ENCODE results near the gene FOXP1.

Gene FOXP1

DNA sequence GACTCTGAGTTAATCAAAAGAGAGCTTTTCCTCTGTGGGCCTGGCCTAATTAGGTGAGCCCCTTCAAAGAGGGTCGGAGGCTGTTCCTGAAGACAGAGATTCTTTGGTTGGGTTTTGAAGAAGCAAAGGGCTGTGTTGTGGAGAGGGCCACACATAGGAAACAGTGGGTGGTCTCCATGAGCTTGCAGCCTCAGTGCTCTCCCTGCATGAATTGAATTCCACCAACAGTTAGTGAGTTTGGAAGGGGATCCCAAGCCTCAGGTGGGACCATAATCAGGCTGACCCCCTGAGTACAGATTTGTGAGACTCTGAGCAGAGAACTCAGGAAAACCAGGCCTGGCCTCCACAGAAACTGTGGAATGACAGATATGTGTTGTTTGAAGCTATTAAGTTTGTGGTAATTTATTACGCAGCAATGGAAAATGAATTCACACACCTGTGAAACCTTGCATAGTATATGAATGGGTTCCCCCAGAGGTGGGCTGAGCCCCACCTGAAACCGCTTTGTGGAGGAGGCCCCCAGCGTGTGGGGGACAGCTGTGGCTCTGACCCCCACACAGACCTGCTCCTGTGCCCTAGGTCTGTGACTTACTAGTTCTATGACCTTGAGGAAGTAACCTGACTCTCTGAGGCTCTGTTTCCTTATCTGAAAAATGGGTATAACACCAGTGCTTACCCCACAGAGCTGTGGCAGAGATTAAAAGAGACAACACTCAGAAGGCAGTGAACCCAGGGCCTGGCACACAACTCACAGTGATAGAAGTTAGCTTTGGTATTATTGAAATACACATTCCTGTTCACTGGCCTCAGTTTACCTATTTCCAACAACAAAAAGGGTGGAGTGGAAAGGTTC, 431.3 kb downstream of the FOXP1 start:
- peaks cover 5% of the 10 kb centered on the region for H3K36me3 Mint-ChIP-seq (ENCODE audit: insufficient read depth)
- peaks cover 34% of the 10 kb centered on the region for H3K4me1 Mint-ChIP-seq
- no peaks in the 10 kb centered on the region for H3K9me3 Mint-ChIP-seq
- no peaks in the 10 kb centered on the region for H3K27me3 Mint-ChIP-seq
- DNase-seq (ENCODE audit: low spot score in 2 of 2) (no peak), ATAC-seq (replicated peaks; ENCODE audit: extremely low read depth, poor library complexity, severe bottlenecking) (no peak)
- H3K27ac Mint-ChIP-seq (ENCODE audit: low read depth) = no peak overlapping the region
- H3K4me3 Mint-ChIP-seq = no peak overlapping the region

DNA sequence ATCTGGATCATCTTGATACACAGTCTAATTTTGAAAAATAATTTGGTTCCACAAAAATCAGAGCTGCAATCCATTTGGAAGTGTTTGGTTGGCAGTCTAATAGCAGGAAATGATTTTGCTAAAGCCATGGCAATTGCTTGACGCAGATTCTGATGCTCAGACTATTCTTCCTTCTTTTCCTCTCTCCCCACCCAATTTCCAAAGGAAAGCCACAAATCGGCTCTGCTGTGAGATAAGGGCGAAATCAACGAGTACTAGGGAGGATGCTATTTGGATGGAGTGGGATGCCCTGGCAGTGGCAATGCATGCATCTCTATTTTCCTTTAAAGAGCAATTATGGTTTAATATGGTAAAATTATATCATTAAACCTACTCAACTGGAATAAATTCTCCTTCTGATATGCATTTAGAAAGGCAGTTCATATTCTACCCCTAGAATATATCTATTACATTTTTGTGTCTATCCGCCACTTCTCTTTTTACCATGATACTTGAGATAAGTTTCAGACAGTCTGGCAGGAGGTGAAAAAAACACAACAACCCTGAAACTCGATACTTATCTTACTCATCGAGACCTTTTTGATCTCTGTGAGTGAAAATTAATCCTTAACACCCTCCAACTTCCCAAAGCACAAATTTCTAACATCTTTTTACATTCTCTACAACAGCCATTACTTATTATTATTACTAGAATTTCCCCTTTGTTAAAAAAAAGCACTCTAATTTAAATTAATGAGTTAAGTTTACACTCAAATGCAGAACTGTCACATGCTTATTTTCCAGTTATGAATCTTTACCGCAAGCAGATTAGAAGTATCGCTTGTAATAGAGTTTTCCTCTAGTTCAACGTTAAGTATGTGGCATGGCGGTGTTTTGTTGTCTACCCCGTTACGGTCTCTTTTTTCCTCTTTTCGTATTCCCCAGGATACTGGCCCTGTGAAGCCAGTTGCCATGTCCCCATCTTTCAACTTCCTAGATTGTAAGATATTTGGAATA, 433.3 kb downstream of the FOXP1 start:
- DNase-seq (ENCODE audit: low spot score in 2 of 2) (no peak), ATAC-seq (replicated peaks; ENCODE audit: extremely low read depth, poor library complexity, severe bottlenecking) (no peak)
- Mint-ChIP-seq H3K27ac (ENCODE audit: low read depth) (peak overlapping the region; percentile 23), H3K4me1 (peaks cover 15% of the 10 kb centered on the region), H3K4me3 (no peak overlapping the region), H3K36me3 (ENCODE audit: insufficient read depth) (peaks cover 4% of the 10 kb centered on the region), H3K9me3 (no peaks in the 10 kb centered on the region), H3K27me3 (no peaks in the 10 kb centered on the region)

DNA sequence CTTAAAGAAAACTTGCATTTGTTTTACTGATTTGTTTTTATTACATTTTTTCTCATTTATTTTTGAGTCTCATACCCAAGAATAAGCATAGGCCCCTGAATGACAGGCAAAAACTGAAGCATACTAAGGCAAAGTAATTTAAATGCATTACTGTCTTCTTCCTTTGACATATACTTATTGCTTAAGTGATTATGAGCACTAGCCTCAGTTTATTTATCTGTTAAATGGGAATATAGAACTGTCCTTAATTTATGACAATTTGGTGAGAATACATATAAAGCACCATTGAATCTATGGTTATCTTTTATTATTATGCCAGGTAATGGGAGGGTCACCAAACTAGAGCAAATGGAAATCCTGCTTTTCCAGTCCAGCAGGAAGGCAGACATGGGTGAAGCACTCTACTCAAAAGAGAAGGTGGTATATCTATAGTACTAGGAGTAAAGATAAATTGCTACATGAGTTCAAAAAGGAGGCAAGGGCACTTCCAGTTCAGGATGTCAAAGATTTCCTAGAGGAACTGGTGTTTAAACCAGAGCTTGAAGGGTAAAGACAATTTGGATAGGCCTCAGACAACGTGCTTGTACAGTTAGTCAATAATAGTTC, 435.0 kb downstream of the FOXP1 start:
- Mint-ChIP-seq H3K36me3 (ENCODE audit: insufficient read depth) (peaks cover 4% of the 10 kb centered on the region), H3K4me1 (peaks cover 25% of the 10 kb centered on the region), H3K4me3 (no peak overlapping the region), H3K27ac (ENCODE audit: low read depth) (no peak overlapping the region), H3K27me3 (no peaks in the 10 kb centered on the region), H3K9me3 (no peaks in the 10 kb centered on the region)
- no peak for DNase-seq (ENCODE audit: low spot score in 2 of 2)
- no peak for ATAC-seq (replicated peaks; ENCODE audit: extremely low read depth, poor library complexity, severe bottlenecking)

DNA sequence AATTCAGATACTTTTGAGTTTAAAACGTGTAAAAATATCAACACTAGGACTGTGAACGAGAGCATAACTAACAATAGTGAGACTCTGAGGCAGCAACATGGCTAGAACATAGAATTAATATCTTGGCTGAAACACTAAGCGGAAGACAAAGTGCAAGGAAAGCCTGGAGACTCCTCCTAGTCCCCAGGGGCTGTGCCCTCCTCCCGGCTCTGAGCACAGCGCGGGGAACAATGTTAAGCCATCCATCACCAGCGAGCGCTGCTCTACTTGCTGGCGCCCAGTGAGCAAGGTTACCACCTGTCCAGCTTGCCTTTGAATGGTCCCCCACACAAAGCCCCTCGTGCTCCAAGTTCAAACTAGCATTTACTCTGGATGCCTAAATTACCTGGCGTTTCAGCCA, 436.9 kb downstream of the FOXP1 start:
- Mint-ChIP-seq H3K9me3 (no peaks in the 10 kb centered on the region), H3K27ac (ENCODE audit: low read depth) (no peak overlapping the region), H3K4me1 (peaks cover 25% of the 10 kb centered on the region), H3K27me3 (no peaks in the 10 kb centered on the region), H3K36me3 (ENCODE audit: insufficient read depth) (peaks cover 4% of the 10 kb centered on the region), H3K4me3 (no peak overlapping the region)
- no peak for DNase-seq (ENCODE audit: low spot score in 2 of 2)
- no peak for ATAC-seq (replicated peaks; ENCODE audit: extremely low read depth, poor library complexity, severe bottlenecking)

DNA sequence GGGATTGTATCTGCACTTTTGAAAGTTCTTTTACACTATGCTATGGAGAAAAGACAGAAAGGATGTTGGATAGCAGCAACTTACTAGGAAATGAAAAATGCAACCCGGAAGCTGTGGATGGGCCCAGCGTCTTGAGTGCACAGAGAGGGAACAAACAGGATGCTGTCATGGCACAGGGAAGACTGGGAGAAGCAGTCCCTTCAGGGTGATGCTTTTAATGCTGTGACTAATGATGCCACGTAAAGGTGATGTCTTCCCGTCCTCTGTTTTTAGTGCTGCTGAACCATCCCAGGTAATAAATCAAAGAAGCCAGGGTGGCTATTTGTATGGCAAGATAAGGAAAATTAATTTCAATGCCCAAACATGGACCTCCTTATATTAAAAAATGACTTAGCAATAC, 437.6 kb downstream of the FOXP1 start:
- no peak for ATAC-seq (replicated peaks; ENCODE audit: extremely low read depth, poor library complexity, severe bottlenecking)
- H3K27me3 Mint-ChIP-seq = no peaks in the 10 kb centered on the region
- H3K36me3 Mint-ChIP-seq (ENCODE audit: insufficient read depth) = peaks cover 4% of the 10 kb centered on the region
- H3K9me3 Mint-ChIP-seq = no peaks in the 10 kb centered on the region
- DNase-seq (ENCODE audit: low spot score in 2 of 2) = no peak
- no peak overlapping the region for H3K4me3 Mint-ChIP-seq
- no peak overlapping the region for H3K27ac Mint-ChIP-seq (ENCODE audit: low read depth)
- peaks cover 27% of the 10 kb centered on the region for H3K4me1 Mint-ChIP-seq

DNA sequence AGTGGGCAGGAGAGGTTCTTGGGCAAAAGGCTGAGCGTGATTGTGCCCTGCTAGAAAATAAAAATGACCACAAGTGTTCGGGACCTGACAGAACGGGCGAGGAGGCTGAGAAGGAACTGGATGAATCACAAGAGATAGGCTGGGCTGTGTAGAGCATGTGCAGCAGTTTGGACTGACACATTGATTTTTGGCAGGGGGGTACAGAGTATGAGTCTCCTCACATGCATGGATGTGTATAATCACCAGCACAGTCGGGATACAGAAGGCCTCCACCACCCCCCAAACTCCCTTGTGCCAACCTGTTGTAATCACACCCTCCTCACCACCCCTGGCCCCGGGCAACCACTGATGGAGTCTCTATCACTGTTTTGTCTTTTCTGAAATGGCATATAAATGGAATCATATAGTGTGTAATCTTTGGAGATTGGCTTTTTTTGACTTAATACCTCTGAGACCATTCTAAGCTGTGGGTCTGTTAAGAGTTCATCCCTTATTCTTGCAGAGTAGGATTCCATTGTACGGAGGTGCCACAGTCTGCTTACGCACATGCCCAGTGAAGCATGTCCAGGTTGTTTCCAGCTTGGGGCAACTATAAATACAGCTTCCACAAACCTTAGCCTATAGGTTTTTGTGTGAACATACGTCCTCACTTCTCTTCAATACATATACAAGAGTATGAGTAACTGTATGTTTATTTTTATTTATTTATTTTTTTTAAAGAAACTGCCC, 438.8 kb downstream of the FOXP1 start:
- H3K4me1 Mint-ChIP-seq = peaks cover 16% of the 10 kb centered on the region
- no peak for ATAC-seq (replicated peaks; ENCODE audit: extremely low read depth, poor library complexity, severe bottlenecking)

DNA sequence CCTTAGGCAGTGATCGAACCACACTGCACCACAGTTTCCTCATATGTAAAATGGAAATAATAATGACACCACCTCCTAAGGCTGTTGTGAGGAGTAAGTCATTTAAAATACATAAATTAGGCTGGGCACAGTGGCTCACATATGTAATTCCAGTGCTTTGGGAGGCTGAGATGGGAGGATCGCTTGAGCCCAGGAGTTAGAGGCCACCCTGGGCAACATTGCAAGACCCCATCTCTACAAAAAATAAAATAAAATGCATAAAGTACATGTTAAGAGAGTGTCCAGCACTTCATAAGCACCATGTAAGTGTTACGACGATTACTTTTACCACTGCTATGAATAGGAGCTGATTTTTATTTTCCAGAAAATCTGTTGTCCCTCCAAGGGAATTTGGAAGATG, 440.0 kb downstream of the FOXP1 start:
- no peaks in the 10 kb centered on the region for H3K9me3 Mint-ChIP-seq
- ATAC-seq (replicated peaks; ENCODE audit: extremely low read depth, poor library complexity, severe bottlenecking) = no peak
- H3K36me3 Mint-ChIP-seq (ENCODE audit: insufficient read depth) = peaks cover 8% of the 10 kb centered on the region
- peaks cover 16% of the 10 kb centered on the region for H3K4me1 Mint-ChIP-seq
- no peak for DNase-seq (ENCODE audit: low spot score in 2 of 2)
- no peak overlapping the region for H3K27ac Mint-ChIP-seq (ENCODE audit: low read depth)
- H3K27me3 Mint-ChIP-seq = no peaks in the 10 kb centered on the region
- no peak overlapping the region for H3K4me3 Mint-ChIP-seq

More for the DNA sequence above, 438.8 kb downstream of the FOXP1 start:
- Mint-ChIP-seq H3K27me3 (no peaks in the 10 kb centered on the region), H3K9me3 (no peaks in the 10 kb centered on the region), H3K4me3 (no peak overlapping the region), H3K36me3 (ENCODE audit: insufficient read depth) (peaks cover 6% of the 10 kb centered on the region), H3K27ac (ENCODE audit: low read depth) (peak overlapping the region; percentile 60)
- DNase-seq (ENCODE audit: low spot score in 2 of 2) = no peak

DNA sequence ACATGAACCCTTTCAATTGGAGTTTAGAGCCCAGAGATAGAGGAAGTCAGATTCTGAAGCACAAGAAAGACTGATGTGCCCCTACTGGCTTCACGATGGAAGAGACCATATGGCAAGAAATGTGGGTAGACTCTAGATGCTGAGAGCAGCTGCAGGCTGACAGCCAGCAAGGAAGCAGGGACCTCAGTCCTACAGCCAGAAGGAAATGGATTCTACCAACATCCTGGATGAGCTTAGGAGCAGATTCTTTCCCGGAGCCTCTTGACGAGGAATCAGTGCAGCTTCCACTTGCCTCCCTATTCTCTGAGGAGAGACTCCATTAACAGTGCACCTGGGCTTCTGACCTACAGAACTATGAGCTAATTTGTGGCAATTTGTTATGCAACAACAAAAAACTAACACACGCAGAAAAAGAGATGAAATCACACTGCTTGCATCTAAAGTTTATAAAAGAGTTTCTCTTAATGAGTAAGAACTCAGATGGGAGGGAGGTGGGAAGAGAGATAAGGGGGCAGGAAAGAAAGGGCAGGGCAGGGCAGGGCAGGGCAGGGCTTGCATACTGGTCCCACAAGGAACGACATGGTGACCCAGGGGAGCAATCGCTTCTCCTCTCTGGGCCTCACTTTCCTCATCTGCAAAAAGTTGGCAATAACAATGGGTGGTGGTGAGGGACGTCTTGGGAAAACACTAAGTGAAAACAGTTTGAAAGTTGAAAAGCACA, 440.9 kb downstream of the FOXP1 start:
- Mint-ChIP-seq H3K36me3 (ENCODE audit: insufficient read depth) (peaks cover 8% of the 10 kb centered on the region), H3K9me3 (no peaks in the 10 kb centered on the region), H3K27me3 (no peaks in the 10 kb centered on the region), H3K4me3 (no peak overlapping the region), H3K4me1 (peaks cover 16% of the 10 kb centered on the region), H3K27ac (ENCODE audit: low read depth) (no peak overlapping the region)
- ATAC-seq (replicated peaks; ENCODE audit: extremely low read depth, poor library complexity, severe bottlenecking) = no peak
- no peak for DNase-seq (ENCODE audit: low spot score in 2 of 2)

DNA sequence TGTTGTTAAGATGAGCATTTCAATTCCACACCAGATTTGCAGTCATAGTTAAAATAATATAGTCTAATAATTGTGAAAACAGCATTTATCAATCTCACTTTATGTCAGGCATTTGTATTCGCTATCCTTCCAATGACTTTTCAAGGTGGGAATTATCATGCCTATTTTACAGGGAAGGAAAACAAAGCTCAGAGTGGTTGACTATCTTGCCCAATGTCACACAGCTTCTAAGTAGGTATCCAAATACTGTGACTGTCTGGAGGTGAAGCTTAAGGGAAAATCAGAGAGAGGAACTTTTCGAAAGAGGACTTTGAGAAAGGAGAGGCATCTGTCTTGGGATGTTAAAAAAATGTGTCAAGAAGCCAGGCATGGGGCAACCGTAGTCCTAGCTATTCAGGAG, 443.1 kb downstream of the FOXP1 start:
- Mint-ChIP-seq H3K27ac (ENCODE audit: low read depth) (no peak overlapping the region), H3K4me1 (peaks cover 16% of the 10 kb centered on the region), H3K9me3 (no peaks in the 10 kb centered on the region), H3K27me3 (no peaks in the 10 kb centered on the region), H3K4me3 (no peak overlapping the region), H3K36me3 (ENCODE audit: insufficient read depth) (peaks cover 6% of the 10 kb centered on the region)
- DNase-seq (ENCODE audit: low spot score in 2 of 2) = no peak
- no peak for ATAC-seq (replicated peaks; ENCODE audit: extremely low read depth, poor library complexity, severe bottlenecking)

DNA sequence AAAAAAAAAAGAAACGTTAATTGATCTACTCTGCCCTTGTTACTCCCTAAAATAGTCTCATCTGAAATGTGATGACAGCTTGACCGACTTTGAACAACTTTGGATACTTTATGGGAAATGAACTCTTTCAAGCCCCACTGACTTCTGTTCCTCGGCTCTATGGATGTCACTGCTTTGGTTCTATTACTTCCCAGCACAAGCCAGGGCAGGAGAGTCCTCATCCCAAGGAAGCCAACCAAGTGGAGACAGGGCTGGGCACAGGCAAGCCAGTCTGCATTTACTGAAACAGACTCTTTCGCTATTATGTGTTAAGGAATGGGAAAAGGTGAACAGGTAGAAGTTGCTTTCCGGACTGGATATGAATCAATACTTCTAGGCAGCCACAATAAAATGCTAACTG, 444.0 kb downstream of the FOXP1 start:
- H3K9me3 Mint-ChIP-seq = no peaks in the 10 kb centered on the region
- H3K27me3 Mint-ChIP-seq = no peaks in the 10 kb centered on the region
- no peak for DNase-seq (ENCODE audit: low spot score in 2 of 2)
- H3K4me3 Mint-ChIP-seq = no peak overlapping the region
- H3K4me1 Mint-ChIP-seq = peaks cover 12% of the 10 kb centered on the region
- peaks cover 6% of the 10 kb centered on the region for H3K36me3 Mint-ChIP-seq (ENCODE audit: insufficient read depth)
- ATAC-seq (replicated peaks; ENCODE audit: extremely low read depth, poor library complexity, severe bottlenecking) = no peak
- H3K27ac Mint-ChIP-seq (ENCODE audit: low read depth) = no peak overlapping the region

DNA sequence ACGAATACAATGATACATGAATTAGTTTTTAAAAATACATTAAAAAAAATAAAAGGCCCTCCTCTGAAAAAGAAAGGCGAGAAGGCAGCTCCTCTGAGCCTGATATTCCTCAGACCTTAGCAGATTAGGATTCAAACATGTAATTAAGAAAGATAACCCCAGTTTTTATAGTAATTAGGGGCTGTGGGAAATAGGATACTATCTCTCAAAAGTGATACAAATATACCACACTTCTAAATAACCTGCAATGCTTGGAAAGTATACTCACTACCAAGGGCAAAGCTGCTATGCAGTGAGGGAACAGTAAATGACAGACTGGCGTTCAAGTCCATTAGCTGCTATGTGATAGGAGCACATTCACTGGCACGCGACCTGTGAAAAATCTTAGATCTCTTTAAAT, 445.1 kb downstream of the FOXP1 start:
- no peaks in the 10 kb centered on the region for H3K9me3 Mint-ChIP-seq
- no peak overlapping the region for H3K4me3 Mint-ChIP-seq
- DNase-seq (ENCODE audit: low spot score in 2 of 2) (no peak), ATAC-seq (replicated peaks; ENCODE audit: extremely low read depth, poor library complexity, severe bottlenecking) (no peak)
- H3K27ac Mint-ChIP-seq (ENCODE audit: low read depth) = no peak overlapping the region
- H3K4me1 Mint-ChIP-seq = peaks cover 7% of the 10 kb centered on the region
- H3K36me3 Mint-ChIP-seq (ENCODE audit: insufficient read depth) = peaks cover 7% of the 10 kb centered on the region
- H3K27me3 Mint-ChIP-seq = no peaks in the 10 kb centered on the region

Measured in central memory CD8-positive, alpha-beta T cell (primary cell).